Esophagus muscularis mucosa (tissue), 4 donors: ENCODE data around the gene CHI3L2. TPM values are rescaled to one million over a fixed set of nuclear protein-coding genes. Genes with fewer than 3 reads are reported as not detected.

Source experiments
- DNase-seq: peaks from one replicate; pipeline ENCODE4 v3.0.0-alpha.2; 2017; ENCODE audit errors: extremely low spot score
- H3K27ac ChIP-seq, 4 donors: fragments of 200-600 bp; sonication (generic); replicated peaks in 1 of 4; 1 replicate in 3 of 4; 2 replicates in 1 of 4; pipeline ENCODE4 v1.5.1; 2016 to 2019; ENCODE audit warnings: mild to moderate bottlenecking in 1 of 4
- H3K27me3 ChIP-seq, 4 donors: fragments of 200-600 bp; sonication (generic); one replicate each; pipeline versions ENCODE4 v1.5.1 to v1.6.0; 2016 to 2019
- H3K36me3 ChIP-seq, 4 donors: fragments of 200-600 bp; sonication (generic); one replicate each; pipeline ENCODE4 v1.5.1; 2016 to 2019
- H3K4me1 ChIP-seq, 4 donors: fragments of 200-600 bp; sonication (generic); one replicate each; pipeline ENCODE4 v1.5.1; 2016 to 2019
- H3K4me3 ChIP-seq, 4 donors: fragments of 200-600 bp; sonication (generic); 1 replicate in 2 of 4; 2 replicates in 2 of 4; pipeline ENCODE4 v1.5.1; 2016 to 2019; ENCODE audit warnings: mild to moderate bottlenecking in 4 of 4, moderate library complexity in 1 of 4
- H3K9me3 ChIP-seq, 4 donors: fragments of 200-600 bp; sonication (generic); 1 replicate in 3 of 4; 2 replicates in 1 of 4; pipeline ENCODE4 v1.5.1; 2016 to 2019
- EP300 ChIP-seq: sonication (generic); formaldehyde crosslinking; IDR thresholded peaks from one replicate; pipeline ENCODE4 v1.6.1; 2017; ENCODE audit warnings: antibody characterized with exemption
- POLR2A ChIP-seq: fragments of 450-650 bp; IDR thresholded peaks from one replicate; pipeline ENCODE4 v1.6.1; 2017; ENCODE audit warnings: antibody characterized with exemption, moderate library complexity, mild to moderate bottlenecking, low read depth
- POLR2AphosphoS5 ChIP-seq, 2 donors: sonication (generic); formaldehyde crosslinking; IDR thresholded peaks; one replicate each; pipeline ENCODE4 v1.6.1; 2017; ENCODE audit warnings: antibody characterized with exemption in 2 of 2
- WGBS: methylation state at CpG from one replicate; pipeline ENCODE4 v1.1.5; 2018; 5-methylcytosine and 5-hydroxymethylcytosine counted together
- intact Hi-C: fragments of 100-400 bp; cut with DNase I; formaldehyde crosslinking; loops from one replicate; pipeline ENCODE4 v1.15.1; 2023
- total RNA-seq, 4 donors: library from RNA; depleted of rRNA; stranded (reverse); fragments of >200 nt; gene quantifications; one replicate each; pipeline versions ENCODE4 v1.1.0 to v1.2.1, GENCODE V29; 2016
- TF ChIP-seq, protein P1 (sequence below), 3 experiments: fragments of 200-600 bp in 2 of 3; fragments of 450-650 bp in 1 of 3; sonication (generic) in 2 of 3; IDR thresholded peaks; one replicate each; pipeline ENCODE4 v1.5.1; 2017 to 2019; ENCODE audit warnings: antibody characterized with exemption in 3 of 3, mild to moderate bottlenecking in 2 of 3, moderate library complexity in 1 of 3

Gene CHI3L2
- total RNA-seq, 4 donors from 2014 or later, result 1.7 to 5.4 TPM; not detected in 2

DNA sequence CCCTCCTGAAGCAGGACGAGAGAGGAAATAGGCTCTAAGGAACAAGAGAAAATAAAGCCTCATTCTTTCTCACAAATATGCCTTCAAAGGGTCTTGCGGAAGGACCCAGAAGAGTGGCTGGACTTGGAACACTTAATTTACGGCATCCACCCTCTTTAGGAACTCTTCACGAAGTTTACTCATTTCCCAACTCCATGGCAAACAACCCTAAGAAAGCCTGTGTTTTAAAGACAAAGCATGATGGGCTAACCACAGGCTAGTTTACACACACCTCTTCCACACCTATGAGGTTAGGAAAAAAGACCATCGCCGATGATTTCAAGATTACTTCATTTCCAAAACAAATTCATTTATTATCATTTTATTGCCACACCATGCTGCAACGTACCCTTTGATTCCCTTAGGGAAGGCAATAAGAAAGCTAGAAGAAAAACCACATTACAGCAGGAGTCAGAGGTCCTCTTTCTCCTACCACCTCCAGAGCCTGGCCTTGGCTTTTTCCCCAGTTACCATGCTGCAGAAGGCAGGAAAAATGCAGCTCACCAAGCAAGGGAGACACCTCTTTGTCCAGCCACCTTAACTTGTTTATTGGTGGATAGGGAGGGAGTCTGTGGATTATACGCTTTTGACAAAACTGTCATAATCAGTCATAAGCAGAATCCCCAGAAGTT is 29.6 kb downstream of the CHI3L2 start:
- Histone ChIP-seq H3K9me3 (peaks cover 0 to 6% (median 0%) of the 10 kb centered on the region in 4 donors), H3K27ac (no peak overlapping the region), H3K4me3 (no peak overlapping the region), H3K27me3 (peaks cover 0 to 12% (median 0%) of the 10 kb centered on the region in 4 donors), H3K36me3 (no peaks in the 10 kb centered on the region), H3K4me1 (no peaks in the 10 kb centered on the region)
- no peak for DNase-seq
- 78% methylated on average over 8 of the region's 8 CpGs for WGBS
- TF ChIP-seq, protein P1, sequence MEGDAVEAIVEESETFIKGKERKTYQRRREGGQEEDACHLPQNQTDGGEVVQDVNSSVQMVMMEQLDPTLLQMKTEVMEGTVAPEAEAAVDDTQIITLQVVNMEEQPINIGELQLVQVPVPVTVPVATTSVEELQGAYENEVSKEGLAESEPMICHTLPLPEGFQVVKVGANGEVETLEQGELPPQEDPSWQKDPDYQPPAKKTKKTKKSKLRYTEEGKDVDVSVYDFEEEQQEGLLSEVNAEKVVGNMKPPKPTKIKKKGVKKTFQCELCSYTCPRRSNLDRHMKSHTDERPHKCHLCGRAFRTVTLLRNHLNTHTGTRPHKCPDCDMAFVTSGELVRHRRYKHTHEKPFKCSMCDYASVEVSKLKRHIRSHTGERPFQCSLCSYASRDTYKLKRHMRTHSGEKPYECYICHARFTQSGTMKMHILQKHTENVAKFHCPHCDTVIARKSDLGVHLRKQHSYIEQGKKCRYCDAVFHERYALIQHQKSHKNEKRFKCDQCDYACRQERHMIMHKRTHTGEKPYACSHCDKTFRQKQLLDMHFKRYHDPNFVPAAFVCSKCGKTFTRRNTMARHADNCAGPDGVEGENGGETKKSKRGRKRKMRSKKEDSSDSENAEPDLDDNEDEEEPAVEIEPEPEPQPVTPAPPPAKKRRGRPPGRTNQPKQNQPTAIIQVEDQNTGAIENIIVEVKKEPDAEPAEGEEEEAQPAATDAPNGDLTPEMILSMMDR (IDR thresholded peaks at IDR 0.05), result no peak
- TF ChIP-seq POLR2AphosphoS5 (IDR thresholded peaks at IDR 0.05), result no peak
- TF ChIP-seq EP300, result no peak
- no peak for TF ChIP-seq POLR2A
- intact Hi-C loops, result no loop called here

DNA sequence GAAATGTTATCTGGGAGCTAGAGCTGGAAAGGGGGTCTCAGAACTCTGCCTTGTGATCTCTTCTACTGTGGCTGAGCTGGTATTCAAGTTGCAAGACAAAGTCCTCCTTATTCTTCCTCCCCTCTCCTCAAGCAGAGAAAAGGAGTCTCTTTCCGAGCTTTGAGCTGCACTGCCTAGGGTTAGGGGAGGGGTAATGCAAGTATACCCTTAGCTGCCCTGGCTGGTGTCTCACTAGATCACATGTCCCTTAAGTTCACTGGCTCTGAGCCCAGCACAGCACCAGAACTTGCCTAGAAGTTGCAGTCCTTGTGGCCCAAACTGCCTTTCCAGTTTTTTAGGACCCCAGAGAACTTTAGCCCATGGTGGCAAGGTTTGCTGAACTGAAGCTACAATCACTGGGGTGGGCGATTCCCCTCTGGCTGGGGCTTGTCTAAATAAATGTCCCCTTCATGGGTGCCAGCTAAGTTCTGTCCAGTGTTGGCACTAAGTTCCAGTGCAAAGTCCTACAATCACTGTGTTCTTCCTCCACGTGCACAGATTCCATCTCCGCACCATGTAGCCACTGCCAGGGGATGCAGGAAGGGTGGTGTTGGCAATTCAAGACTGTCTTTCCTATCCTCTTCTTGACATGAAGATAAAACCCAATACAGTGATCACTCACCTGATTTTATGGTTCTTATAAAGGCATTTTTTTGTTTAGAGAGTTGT is 40.4 kb downstream of the CHI3L2 start:
- no peaks in the 10 kb centered on the region for H3K9me3 ChIP-seq
- intact Hi-C loops, result no loop called here
- DNase-seq, result no peak
- no peak overlapping the region for H3K4me3 ChIP-seq
- 63% methylated on average over 4 of the region's 4 CpGs for WGBS
- peaks cover 4 to 53% (median 12%) of the 10 kb centered on the region in 4 donors for H3K27me3 ChIP-seq
- H3K27ac ChIP-seq, result no peak overlapping the region
- peaks cover 3 to 11% (median 8%) of the 10 kb centered on the region in 4 donors for H3K4me1 ChIP-seq
- TF ChIP-seq, protein P1 (IDR thresholded peaks at IDR 0.05), result no peak
- no peak for TF ChIP-seq POLR2AphosphoS5 (IDR thresholded peaks at IDR 0.05)
- TF ChIP-seq POLR2A, result no peak
- TF ChIP-seq EP300, result no peak
- no peaks in the 10 kb centered on the region for H3K36me3 ChIP-seq

DNA sequence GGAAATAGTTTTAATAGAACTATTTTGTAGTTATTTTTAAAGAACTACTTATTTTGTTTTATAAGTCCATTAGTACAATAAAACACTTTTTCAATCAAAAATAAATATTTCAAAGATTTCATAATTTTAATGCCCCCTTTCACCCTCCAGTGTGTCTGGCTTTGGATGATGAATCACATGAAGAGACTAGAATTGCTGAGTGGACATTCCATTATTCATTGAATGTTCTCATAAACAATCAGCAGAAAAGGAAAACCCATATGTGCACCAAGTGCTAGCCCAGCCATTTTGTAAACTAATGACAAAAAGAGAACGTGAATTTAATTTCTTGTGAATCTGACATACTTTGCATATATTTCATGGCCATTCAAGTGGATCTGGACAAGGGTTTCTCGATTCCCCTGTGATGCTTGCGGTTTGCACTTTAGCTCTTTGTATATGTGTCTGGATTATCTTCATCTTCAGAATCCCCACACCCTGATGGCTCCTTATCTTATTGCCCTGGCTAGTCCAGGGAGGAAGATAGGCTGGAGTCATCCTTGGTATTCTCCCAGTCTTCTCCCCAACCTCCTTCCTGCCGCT is 42.4 kb downstream of the CHI3L2 start:
- intact Hi-C loops, result no loop called here
- peaks cover 4 to 55% (median 12%) of the 10 kb centered on the region in 4 donors for H3K27me3 ChIP-seq
- WGBS, result 79% methylated on average over 4 of the region's 4 CpGs

DNA sequence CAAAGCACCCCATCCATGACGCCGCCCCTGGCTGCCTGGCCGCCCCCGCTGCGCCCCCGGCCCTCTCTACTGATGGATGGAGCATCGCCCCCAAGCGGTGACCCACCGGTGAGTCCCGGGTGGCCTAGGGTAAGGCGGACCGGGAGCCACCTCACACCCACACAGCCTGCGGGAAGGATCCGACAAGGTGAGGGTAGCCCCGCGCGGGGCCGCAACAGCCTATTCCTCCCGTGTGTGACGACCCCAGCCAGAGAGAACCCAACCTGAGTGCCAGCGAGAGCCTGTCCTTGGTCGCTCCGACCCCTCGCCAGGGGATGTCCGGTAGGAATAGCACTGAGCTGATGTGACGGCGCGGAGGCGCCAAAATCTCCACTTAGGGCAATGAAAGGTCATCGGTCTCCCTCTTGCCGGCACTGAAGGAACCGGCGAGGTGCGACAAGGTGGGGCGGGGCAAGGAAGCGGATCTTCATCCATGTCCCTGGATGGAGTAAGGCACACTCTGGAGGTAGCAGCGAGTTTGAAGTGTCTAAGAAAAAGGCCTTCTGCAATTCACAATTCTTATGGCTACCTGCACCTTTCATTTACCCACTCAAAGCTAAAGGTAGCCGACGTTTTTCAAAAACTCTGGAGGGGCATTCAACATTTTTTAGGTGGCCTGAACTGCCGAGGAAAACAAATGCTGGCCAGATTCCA is 43.4 kb downstream of the CHI3L2 start:
- DNase-seq, result no peak
- WGBS, result 11% methylated on average over 16 of the region's 40 CpGs
- Histone ChIP-seq H3K27me3 (peaks cover 4 to 55% (median 12%) of the 10 kb centered on the region in 4 donors), H3K4me1 (peaks cover 3 to 11% (median 8%) of the 10 kb centered on the region in 4 donors), H3K4me3 (no peak overlapping the region), H3K27ac (no peak overlapping the region), H3K9me3 (no peaks in the 10 kb centered on the region), H3K36me3 (no peaks in the 10 kb centered on the region)
- TF ChIP-seq POLR2AphosphoS5 (IDR thresholded peaks at IDR 0.05), result no peak
- TF ChIP-seq, protein P1 (IDR thresholded peaks at IDR 0.05), result no peak
- TF ChIP-seq EP300, result no peak
- TF ChIP-seq POLR2A, result no peak
- intact Hi-C loops, result no loop called here

More for the DNA sequence above, 42.4 kb downstream of the CHI3L2 start:
- TF ChIP-seq, protein P1 (IDR thresholded peaks at IDR 0.05), result no peak
- TF ChIP-seq POLR2A, result no peak
- TF ChIP-seq EP300, result no peak
- no peak for TF ChIP-seq POLR2AphosphoS5 (IDR thresholded peaks at IDR 0.05)
- Histone ChIP-seq H3K4me1 (peaks cover 3 to 11% (median 8%) of the 10 kb centered on the region in 4 donors), H3K9me3 (no peaks in the 10 kb centered on the region), H3K36me3 (no peaks in the 10 kb centered on the region), H3K4me3 (no peak overlapping the region), H3K27ac (no peak overlapping the region)
- no peak for DNase-seq
